ENCODE results near the gene C2.
"Not testable (repeated sequence)": the region's sequence is repeated elsewhere in the genome, so short reads cannot be mapped to it uniquely, and the experiment has no call there.

The C2 gene

DNA sequence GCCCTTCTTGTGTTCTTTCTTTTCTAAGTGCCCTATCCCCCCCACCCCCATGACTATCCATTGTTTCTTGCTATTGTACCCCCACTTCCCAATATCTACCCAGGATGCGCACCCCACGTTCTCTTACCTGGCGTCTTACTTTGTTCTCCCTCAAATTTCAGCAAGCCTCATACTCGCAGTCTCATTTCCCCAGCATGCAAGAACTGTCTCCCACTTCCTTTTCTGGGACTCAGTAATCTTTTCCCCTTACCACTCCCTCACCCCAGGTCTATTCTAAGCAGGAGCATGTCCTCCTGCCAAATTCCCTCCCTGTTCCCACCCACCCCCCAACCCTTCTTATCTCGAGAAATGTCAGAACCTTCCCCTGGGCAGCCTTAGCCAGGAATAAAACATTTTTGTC is 28.3 kb upstream of the C2 start:
- DNase-seq = no peak

DNA sequence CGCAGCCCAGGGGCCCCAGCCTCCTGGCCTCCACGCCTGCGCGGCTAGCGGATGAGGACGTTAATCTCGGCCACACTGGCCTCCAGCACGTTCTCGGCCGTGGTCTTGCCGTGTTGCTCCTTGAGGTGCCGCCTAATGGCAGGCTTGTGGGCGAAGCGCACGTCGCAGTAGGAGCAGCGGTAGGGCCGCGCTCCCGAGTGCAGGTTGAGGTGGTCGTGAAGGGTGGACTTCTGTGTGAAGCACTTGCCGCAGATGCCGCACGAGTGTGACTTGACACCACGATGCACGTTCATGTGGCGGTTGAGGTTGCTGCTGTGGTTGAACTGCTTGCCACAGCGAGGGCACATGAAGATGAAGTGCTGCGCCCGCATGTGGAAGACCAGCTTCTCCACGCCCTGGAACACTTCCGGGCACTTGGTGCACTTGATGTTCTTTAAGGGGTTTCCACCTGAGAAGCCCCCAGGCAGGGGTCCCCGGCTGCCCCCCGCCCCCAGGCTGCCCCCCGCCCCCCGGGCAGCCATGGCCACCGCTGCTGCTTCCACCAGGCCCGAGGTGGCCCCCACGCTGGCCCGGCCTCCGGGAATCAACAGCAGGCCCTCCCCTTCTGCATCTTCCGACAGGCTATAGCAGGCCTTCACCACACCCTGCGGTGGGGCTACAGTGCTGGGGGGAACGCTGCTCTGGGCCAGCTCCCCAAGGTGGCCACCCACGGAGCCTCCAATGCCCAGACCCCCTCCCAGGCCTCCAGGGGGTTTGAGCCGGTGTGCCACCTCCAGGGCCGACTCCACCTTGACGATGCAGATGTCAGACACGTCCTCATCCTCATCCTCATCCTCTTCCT is 27.4 kb upstream of the C2 start:
- DNase-seq = no peak

GRCh38 chr6:31900917-31901414 is 26.6 kb upstream of the C2 start:
- DNase-seq = no peak

GRCh38 chr6:31901415-31901952 is 26.0 kb upstream of the C2 start:
- DNase-seq = peak; percentile 59 to 65 (median 60)

DNA sequence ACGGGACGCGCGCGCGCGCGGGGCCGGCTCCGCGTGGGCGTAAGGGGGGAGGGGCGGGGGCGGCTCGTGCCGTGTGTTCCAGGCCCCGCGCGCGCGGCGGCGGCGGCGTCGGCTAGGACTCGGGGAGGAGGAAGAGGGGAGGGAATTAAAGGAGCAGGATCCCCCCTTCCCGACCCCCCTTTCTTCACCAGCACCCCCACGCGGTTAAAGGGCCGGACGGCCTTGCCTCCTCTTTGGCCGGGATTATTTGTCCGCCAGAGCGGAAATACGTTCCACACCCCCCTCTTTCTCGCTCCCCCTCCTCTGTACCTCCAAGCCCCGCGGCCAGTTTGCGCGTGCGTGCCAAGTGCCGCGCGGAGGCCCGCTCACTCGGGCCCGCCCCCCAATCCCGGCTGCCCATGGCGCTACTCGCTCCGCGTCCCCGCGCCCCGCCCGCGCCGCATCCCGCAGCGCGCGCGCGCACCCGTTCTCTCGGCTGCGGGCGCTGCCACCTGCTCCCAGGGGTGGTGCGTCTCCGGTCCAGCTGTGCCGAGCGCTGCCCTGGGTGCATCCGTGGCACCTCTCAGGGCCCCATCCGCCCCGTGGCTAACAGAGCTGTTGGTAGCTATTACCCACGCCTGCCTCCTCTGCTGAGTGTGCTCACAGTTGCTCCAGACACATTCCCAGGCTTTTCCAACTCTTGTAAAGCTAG is 25.4 kb upstream of the C2 start, which contains the start of gene ZBTB12:
TSS of gene ZBTB12 (minus strand) at position 134 of the 691 bp plus-strand sequence. CDS start 781 bp downstream, outside the sequence.
- DNase-seq = peak; percentile 68 to 73 (median 68)

DNA sequence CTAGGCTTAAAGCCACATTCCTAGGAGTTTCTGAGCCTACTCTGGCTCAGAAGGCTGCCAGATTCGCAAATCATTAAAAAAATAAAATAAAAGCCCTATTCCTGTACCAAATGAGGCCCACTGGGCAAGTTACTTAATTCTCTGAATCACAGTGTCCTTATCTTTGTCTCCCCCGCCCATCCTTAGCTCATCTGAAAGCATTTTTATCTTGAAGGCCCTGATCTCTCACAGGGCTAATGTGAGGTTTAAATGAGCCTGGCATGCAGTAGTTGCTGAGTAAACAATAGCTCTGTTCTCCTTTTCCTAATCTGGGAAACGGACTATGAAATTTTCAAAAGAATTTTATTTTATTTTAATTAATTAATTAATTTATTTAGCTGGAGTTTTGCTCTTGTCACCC is 23.6 kb upstream of the C2 start:
- DNase-seq = no peak

GRCh38 chr6:31905041-31905440 is 22.5 kb upstream of the C2 start:
- DNase-seq = no peak

DNA sequence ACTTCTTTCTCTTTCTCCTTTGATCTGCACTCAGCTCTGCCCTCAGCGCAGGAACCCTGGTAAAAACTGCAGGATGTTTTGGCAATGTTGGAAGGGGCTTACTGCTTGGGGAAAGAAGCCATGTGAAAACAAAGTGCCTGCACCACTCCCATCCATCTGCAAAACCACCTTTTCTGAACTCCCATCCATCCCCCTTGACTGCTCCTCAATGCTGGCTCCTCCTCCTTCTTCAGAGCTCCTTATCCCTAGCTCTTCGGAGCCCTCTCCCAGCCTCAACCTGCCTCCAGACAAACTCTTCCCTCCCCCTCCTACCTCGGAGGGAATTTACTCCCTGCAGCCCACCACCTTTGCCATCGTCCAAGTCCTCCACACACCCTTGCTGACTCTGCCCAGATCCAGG is 21.4 kb upstream of the C2 start:
- no peak for DNase-seq

GRCh38 chr6:31906727-31907126 is 20.8 kb upstream of the C2 start:
- not testable (repeated sequence) for DNase-seq

DNA sequence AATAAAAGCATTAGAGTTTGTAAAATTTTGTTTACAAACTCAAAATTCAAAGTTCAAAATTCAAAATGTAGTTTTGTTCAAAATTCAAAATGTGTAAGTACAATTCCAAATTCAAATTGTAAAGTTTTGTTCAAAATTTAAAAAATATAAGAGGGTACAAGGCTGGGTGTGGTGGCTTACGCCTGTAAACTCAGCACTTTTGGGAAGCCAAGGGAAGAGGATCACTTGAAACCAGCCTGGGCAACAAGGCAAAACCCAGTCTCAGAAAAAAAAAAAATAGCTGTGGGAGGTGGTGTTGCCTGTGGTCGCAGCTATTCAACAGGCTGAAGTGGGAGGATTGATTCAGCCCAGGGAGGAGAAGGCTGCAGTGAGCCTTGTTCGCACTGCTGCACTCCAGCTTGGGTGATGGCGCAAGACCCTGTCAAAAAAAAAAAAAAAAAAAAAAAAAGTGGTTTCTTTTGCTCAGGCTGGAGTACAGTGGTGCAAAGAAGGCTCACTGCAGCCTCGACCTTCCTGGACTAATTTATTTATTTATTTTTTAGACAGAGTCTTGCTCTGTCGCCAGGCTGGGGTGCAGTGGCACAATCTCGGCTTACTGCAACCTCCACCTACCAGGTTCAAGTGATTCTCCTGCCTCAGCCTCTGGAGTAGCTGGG is 20.2 kb upstream of the C2 start:
- no peak for DNase-seq

- DNase-seq = not testable (repeated sequence)
Observed at GRCh38 chr6:31908255-31908654, 19.3 kb upstream of the C2 start.

DNA sequence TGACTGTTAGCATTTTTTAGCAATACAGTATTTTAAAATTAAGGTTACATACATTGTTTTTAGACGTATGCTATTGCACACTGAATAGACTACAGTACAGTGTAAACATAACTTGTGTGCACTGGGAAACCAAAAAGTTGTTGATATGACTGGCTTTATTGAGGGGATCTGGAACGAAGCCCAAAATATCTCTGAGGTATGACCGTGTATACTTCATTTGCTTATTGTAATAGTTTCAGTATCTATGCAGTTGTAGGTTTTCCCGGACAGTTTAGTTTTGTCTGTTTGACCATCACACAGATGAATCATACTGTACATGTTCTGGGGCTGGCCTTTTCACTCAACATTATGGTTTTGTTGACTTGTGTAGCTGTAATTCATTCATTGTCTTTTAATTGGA is 18.7 kb upstream of the C2 start:
- no peak for DNase-seq

DNA sequence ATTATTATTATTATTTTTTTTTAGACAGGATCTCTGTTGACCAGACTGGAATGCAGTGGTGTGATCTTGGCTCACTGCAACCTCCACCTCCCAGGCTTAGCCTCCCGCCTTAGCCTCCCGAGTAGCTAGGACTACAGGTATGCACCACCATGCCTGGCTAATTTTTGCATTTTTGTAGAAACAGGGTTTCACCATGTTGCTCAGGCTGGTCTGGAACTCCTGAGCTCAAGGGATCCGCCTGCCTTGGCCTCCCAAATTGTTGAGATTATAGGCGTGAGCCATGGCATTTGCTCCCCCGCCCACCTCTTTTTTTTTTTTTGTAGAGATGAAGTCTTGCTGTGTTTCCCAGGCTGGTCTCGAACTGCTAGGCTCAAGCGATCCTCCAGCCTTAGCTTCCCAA is 18.2 kb upstream of the C2 start:
- not testable (repeated sequence) for DNase-seq

DNA sequence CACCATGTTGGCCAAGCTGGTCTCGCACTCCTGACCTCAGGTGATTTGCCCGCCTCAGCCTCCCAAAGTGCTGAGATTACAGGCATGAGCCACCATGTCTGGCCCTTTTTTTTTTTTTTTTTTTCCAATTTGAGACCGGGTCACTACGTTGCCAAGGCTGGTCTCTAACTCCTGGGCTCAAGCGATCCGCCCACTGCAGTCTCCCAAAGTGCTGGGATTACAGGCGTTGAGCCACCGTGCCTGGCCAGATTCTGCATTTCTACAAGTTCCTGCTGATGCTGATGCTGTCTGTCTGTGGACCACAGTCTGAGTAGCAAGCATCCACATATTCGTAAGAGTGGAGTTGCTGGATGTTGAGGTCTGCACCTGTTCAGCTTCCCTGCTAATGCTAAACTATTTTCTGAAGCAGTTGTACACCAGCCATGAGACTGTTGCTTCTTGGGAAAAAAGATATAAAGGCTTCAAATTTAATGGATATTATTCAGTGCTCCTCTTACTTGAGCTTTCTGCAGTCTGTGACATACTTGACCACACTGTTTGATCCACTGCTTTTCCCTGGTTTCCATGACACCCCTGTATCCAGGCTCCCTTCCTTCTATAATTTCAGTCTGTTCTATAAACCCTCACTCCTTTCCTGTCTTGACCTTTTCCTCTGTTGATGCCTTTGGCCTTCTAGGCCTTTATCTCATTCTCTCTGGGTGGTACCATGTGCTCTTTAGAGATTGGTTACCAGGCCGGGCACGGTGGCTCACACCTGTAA is 15.5 kb upstream of the C2 start:
- DNase-seq = no peak

GRCh38 chr6:31915351-31915750 is 12.2 kb upstream of the C2 start:
- no peak for DNase-seq

GRCh38 chr6:31915756-31916155 is 11.8 kb upstream of the C2 start:
- no peak for DNase-seq

DNA sequence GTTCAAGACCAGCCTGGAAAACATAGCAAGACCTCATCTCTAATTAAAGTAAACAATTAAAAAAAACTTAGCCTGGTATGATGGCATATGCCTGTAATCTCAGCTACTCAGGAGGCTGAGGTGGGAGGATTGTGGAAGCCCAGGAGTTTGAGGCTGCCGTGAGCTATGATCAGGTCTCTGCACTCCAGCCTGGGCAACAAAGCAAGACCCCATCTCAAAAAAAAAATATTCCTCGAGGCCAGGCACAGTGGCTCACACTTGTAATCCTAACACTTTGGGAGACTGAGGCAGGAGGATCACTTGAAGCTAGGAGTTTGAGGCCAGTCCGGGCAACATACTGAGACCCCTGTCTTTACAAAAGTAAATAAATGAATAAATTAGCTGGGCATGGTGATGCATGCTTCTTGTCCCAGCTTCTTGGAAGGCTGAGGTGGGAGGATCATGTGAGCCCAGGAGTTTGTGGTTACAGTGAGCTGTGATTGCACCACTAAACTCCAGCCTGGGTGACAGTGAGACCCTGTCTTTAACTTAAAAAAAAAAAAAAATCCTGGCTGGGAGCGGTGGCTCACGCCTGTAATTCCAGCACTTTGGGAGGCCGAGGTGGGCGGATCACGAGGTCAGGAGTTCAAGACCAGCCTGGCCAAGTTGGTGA is 9.3 kb upstream of the C2 start:
- no peak for DNase-seq

DNA sequence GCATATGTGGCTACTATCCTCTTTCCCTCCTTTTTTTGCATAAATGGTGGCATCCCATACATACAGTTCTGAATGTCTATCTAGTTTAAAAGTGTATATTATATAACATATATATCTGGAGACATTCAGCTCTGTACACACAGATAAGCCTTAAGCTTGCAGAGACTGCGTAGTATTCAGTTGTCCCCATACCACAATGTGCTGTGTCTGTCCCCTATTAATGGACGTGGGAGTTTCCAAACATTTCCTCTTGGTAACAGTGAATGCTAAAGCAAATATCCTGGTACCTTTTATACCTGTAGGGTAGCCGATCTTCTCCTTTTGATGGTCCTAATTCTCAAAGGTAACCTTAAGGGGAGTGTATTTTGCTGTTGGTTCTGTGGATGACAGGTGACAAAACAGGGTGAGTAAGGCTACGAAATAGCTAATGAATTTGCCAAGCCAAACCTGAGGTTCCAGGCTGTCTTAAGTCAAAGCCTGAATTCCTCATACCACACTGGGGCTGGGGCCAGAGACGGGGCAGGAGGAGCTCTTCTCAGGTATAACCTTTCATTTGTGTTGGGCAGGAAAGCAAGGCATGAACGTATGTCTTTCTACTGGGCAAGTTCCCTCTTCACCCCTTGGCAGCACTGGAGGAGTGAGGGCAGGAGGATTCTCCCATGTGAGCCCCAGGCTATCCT is 7.8 kb upstream of the C2 start:
- DNase-seq = no peak

DNA sequence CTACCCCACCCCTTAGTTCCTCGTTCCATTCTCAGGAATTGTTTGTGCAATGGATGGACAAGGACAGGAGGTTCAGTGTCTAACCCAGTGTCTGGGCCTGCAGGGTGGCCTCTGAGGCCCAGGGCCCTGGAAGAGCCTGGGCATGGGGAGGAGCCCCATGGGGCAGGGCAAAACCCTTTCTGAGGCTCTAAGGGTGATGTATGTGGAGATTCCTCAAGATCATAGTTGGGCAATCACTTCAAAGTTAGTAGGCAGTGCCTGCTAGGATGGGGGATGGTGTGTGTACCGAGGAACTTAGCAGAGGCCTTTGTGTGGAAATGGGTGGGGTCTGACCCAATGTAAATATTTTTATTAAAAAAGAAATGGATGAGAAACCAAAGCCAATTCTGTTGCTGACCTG is 6.7 kb upstream of the C2 start:
- no peak for DNase-seq

- DNase-seq = no peak
Observed at GRCh38 chr6:31922942-31923341, 4.6 kb upstream of the C2 start.

All from activated CD4-positive, CD25-positive, alpha-beta regulatory T cell (primary cell).